ENCODE measurements around the gene GCA.

Gene GCA

DNA sequence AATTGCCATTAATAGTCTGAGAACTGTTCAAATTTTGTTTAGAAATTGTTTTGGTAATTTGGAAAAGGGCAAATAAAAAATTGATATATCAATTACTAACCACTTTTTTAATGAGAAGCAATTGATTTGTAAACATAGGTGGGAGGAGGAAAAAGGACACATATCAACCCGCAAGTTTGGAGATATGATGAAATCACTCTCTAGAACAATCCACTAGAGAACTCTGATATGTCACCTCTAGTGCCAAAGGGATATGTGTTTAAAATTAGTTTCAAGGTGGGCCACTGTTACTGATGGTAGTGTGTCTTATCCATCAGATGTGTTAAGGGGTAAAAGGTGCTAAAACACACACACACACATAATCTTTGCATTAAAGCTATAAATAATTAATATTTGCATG is 42.1 kb upstream of the GCA start:
- Histone ChIP-seq H3K27ac (ENCODE audit: low read depth, low read length) (no peak overlapping the region), H2AFZ (ENCODE audit: low read depth, low read length, severe bottlenecking) (no peak overlapping the region), H3K79me2 (ENCODE audit: insufficient read depth, low read length) (no peaks in the 10 kb centered on the region), H3K4me3 (ENCODE audit: insufficient read depth, low read length, poor library complexity, severe bottlenecking) (no peak overlapping the region), H3K9ac (ENCODE audit: low read length) (no peak overlapping the region), H3K9me3 (ENCODE audit: insufficient read depth, low read length) (no peaks in the 10 kb centered on the region), H3K9me2 (replicated peaks; ENCODE audit: insufficient read depth, low read length) (no peaks in the 10 kb centered on the region), H3F3A (ENCODE audit: insufficient read depth) (no peaks in the 10 kb centered on the region), H3K27me3 (ENCODE audit: low read length) (no peaks in the 10 kb centered on the region), H4K20me1 (ENCODE audit: low read depth, low read length) (no peaks in the 10 kb centered on the region), H3K36me3 (ENCODE audit: low read length) (no peaks in the 10 kb centered on the region), H3K4me2 (ENCODE audit: low read depth, low read length, poor library complexity, severe bottlenecking) (no peak overlapping the region)
- no peak for TF ChIP-seq EZH2phosphoT487 (conservative IDR thresholded peaks at IDR 0.05; ENCODE audit: low read length)
- TF ChIP-seq, protein P1, sequence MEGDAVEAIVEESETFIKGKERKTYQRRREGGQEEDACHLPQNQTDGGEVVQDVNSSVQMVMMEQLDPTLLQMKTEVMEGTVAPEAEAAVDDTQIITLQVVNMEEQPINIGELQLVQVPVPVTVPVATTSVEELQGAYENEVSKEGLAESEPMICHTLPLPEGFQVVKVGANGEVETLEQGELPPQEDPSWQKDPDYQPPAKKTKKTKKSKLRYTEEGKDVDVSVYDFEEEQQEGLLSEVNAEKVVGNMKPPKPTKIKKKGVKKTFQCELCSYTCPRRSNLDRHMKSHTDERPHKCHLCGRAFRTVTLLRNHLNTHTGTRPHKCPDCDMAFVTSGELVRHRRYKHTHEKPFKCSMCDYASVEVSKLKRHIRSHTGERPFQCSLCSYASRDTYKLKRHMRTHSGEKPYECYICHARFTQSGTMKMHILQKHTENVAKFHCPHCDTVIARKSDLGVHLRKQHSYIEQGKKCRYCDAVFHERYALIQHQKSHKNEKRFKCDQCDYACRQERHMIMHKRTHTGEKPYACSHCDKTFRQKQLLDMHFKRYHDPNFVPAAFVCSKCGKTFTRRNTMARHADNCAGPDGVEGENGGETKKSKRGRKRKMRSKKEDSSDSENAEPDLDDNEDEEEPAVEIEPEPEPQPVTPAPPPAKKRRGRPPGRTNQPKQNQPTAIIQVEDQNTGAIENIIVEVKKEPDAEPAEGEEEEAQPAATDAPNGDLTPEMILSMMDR (IDR thresholded peaks at IDR 0.05; ENCODE audit: insufficient read depth, low read length, poor library complexity, severe bottlenecking), result no peak

DNA sequence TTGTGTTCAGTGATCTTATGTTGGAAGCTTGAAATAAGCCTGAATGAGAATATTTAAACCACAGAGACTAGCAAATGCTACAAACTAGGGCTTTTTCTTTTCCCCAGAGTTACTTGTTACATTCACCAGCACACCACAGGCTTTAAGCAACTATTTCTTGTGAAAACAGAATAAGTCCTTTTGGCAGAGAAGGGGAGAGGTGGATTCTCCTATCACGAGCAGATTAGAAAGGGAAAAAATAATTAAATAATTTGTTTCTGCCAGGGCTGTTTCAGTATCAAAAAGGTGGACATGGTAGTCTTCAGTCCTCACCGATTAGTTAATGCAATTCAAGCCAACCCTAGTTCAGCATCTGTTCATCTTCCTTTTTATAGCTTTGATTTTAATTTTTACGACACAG is 38.0 kb upstream of the GCA start:
- H3K4me2 ChIP-seq (ENCODE audit: low read depth, low read length, poor library complexity, severe bottlenecking), result no peak overlapping the region
- H3K4me3 ChIP-seq (ENCODE audit: insufficient read depth, low read length, poor library complexity, severe bottlenecking), result no peak overlapping the region
- H4K20me1 ChIP-seq (ENCODE audit: low read depth, low read length), result no peaks in the 10 kb centered on the region
- H3K9me2 ChIP-seq (replicated peaks; ENCODE audit: insufficient read depth, low read length), result no peaks in the 10 kb centered on the region
- H3K36me3 ChIP-seq (ENCODE audit: low read length), result no peaks in the 10 kb centered on the region
- no peak overlapping the region for H3K9ac ChIP-seq (ENCODE audit: low read length)
- no peaks in the 10 kb centered on the region for H3K9me3 ChIP-seq (ENCODE audit: insufficient read depth, low read length)
- no peaks in the 10 kb centered on the region for H3F3A ChIP-seq (ENCODE audit: insufficient read depth)
- no peaks in the 10 kb centered on the region for H3K27me3 ChIP-seq (ENCODE audit: low read length)
- no peaks in the 10 kb centered on the region for H3K79me2 ChIP-seq (ENCODE audit: insufficient read depth, low read length)
- H3K27ac ChIP-seq (ENCODE audit: low read depth, low read length), result no peak overlapping the region
- TF ChIP-seq, protein P1 (IDR thresholded peaks at IDR 0.05; ENCODE audit: insufficient read depth, low read length, poor library complexity, severe bottlenecking), result no peak
- no peak for TF ChIP-seq EZH2phosphoT487 (conservative IDR thresholded peaks at IDR 0.05; ENCODE audit: low read length)
- no peak overlapping the region for H2AFZ ChIP-seq (ENCODE audit: low read depth, low read length, severe bottlenecking)

DNA sequence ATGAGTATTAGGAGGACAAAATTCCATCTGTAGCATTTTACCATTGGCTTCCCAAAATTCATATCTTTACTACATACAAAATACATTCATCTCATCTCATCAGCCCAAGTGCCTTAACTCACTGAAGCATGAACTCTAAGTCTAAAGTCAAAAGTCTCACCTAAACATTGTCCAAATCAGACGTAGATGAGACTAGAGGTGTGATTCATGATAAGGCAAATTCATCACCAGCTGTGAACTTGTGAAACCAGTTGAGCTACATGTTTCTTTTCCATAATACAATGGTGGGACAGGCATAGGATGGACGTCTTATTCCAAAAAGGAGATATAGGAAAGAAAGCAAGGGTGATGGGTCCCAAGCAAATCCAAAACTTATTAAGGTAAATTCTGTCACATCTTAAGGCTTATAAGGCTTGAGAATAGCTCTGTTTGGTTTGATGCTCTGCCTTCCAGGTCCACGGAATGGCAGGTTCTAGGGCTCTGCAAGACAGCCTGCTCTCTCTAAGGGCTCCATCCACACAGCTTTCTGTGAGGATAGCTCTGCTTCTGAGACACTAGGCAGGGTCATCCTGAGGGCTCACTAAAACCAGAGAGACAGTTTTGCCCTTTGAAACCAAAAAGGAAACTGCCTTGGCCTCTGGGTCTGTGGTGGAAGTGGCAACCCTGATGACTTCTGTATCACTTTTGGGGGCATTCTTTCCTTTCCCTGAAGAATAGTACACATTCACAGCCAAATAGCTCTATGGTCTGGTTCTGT is 35.0 kb upstream of the GCA start:
- no peak overlapping the region for H3K4me3 ChIP-seq (ENCODE audit: insufficient read depth, low read length, poor library complexity, severe bottlenecking)
- H3K36me3 ChIP-seq (ENCODE audit: low read length), result no peaks in the 10 kb centered on the region
- no peak overlapping the region for H2AFZ ChIP-seq (ENCODE audit: low read depth, low read length, severe bottlenecking)
- H3K9me3 ChIP-seq (ENCODE audit: insufficient read depth, low read length), result no peaks in the 10 kb centered on the region
- TF ChIP-seq, protein P1 (IDR thresholded peaks at IDR 0.05; ENCODE audit: insufficient read depth, low read length, poor library complexity, severe bottlenecking), result no peak
- TF ChIP-seq EZH2phosphoT487 (conservative IDR thresholded peaks at IDR 0.05; ENCODE audit: low read length), result no peak
- H3K27me3 ChIP-seq (ENCODE audit: low read length), result no peaks in the 10 kb centered on the region
- no peak overlapping the region for H3K9ac ChIP-seq (ENCODE audit: low read length)
- H3K27ac ChIP-seq (ENCODE audit: low read depth, low read length), result no peak overlapping the region
- H4K20me1 ChIP-seq (ENCODE audit: low read depth, low read length), result no peaks in the 10 kb centered on the region
- no peaks in the 10 kb centered on the region for H3K9me2 ChIP-seq (replicated peaks; ENCODE audit: insufficient read depth, low read length)
- no peaks in the 10 kb centered on the region for H3F3A ChIP-seq (ENCODE audit: insufficient read depth)
- no peaks in the 10 kb centered on the region for H3K79me2 ChIP-seq (ENCODE audit: insufficient read depth, low read length)
- H3K4me2 ChIP-seq (ENCODE audit: low read depth, low read length, poor library complexity, severe bottlenecking), result no peak overlapping the region

Measured in SU-DHL-6 (cell line).